NCI-H2081 (cell line): ENCODE measurements around the gene RIMBP2.
"Not testable (repeated sequence)": the region's sequence is repeated elsewhere in the genome, so short reads cannot be mapped to it uniquely, and the experiment has no call there.

Experiments used
- DNase-seq, 2 experiments: peaks; one replicate each; lab custom pipeline; 2025; lab: John Stamatoyannopoulos, UW

The RIMBP2 gene

DNA sequence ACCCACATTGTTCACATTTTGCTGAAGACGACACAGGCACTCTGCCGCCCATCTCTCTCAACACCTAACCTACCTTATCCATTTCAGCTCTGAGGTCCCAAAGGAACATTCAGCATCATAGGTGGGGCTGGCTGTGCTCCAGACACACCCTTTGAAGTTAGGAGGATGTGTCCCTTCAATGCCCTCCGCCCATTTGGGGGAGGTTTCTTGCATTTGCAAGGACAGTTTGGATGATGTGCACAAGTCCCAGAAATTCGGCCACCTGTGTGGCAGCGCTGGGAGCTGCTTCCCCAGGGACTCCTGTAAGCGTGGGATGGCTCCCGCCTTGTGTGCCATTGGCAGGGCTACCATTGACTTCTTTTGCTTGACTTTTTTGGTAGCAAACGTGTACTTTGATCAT, 113.8 kb downstream of the RIMBP2 start:
- no peak for DNase-seq

DNA sequence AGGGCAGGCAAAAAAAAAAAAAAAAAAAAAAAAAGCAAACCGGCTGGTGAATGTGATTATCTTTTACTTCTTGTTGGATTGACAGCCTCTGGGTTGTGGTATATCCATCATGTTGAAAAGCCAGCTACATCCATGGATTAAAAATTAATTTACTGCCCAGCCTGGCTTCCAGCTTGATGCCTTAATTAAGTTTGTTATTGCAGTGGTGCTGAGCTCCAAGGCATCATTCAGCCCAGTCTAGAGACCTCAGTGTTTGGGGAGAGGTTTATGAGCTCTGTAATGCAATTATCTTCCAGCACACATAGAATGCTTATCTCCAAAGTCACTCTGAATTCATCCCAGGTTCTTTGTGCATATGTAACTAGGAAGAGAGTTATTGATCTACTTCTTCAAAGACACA, 114.8 kb downstream of the RIMBP2 start:
- no peak for DNase-seq

DNA sequence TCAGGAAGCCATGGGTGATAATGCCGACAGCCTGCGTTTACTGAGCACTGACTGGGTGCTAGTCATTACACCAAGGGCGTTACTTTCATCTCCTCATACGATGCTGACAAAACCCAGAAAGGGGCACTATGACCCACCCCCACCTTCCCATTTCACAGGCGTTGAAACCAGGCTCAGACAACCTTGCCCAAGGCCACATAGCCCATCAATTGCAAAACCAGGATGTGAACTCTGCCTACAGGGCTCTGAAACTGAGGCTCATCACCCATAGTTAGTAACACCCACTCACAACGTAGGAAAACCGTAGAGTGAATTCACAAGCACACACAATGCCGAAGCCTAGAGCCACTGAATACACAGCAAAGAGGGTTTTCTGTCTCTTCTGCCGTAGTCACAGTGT, 119.9 kb downstream of the RIMBP2 start:
- no peak for DNase-seq

DNA sequence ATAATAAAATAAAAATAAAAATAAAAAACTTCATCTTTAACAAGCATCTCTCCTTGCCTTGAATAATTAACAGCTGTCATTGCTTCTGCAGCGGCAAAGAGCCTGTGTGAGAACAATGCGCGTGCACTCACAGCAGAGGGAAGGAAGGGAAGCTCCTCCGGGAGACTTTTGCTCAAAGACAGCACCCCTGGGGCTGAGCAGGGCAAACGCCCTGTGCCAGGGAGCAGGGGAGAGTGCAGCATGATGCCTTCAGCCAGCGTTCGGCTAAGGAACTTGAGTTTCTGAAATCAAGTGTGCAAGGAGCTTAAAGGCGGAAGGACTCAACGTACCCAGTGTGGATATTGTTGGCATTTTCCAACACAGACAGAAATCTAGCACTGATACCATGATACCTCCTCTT, 120.5 kb downstream of the RIMBP2 start:
- no peak for DNase-seq

GRCh38 chr12:130593056-130593455, 123.0 kb downstream of the RIMBP2 start:
- no peak for DNase-seq

DNA sequence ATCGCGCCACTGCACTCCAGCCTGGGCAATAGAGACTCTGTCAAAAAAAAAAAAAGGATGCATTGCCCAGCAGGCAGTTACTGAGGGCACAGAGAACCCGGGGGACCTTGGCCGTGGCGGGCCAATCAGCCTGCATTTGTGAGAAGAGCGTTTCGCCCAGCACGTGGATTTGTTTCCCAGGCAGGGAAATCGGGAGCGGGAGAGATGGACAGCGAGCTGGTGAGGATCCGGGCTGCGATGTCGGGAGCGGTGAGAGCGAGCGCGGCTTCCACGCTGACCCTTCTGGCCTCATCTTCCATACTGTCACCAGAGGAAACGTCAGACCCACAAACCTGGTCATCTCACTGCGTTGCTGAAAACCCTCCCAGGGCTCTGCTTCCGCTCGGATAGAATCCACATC, 123.5 kb downstream of the RIMBP2 start:
- no peak for DNase-seq

DNA sequence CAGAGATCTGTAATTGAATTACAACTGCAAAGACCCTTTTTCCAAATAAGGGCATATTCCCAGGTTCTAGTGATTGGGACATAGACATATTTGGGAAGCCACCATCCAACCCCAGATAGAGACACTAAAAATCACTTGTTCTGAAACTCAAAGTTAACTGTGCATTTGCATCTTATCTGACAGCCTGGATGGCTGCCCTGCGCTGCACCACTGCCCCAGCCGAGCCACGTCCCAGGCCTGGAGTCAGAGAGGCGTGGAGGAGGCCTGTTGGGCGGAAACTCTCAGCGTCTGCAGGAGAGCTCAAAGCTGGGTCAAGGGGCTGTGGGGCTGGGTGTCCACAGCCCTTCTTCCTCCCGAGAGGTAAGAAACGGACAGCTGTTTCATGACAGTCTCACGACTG, 124.4 kb downstream of the RIMBP2 start:
- DNase-seq, result no peak

- no peak for DNase-seq
Measured at GRCh38 chr12:130590685-130591084, 125.4 kb downstream of the RIMBP2 start.

GRCh38 chr12:130589540-130590317, 126.4 kb downstream of the RIMBP2 start:
- DNase-seq, result no peak

DNA sequence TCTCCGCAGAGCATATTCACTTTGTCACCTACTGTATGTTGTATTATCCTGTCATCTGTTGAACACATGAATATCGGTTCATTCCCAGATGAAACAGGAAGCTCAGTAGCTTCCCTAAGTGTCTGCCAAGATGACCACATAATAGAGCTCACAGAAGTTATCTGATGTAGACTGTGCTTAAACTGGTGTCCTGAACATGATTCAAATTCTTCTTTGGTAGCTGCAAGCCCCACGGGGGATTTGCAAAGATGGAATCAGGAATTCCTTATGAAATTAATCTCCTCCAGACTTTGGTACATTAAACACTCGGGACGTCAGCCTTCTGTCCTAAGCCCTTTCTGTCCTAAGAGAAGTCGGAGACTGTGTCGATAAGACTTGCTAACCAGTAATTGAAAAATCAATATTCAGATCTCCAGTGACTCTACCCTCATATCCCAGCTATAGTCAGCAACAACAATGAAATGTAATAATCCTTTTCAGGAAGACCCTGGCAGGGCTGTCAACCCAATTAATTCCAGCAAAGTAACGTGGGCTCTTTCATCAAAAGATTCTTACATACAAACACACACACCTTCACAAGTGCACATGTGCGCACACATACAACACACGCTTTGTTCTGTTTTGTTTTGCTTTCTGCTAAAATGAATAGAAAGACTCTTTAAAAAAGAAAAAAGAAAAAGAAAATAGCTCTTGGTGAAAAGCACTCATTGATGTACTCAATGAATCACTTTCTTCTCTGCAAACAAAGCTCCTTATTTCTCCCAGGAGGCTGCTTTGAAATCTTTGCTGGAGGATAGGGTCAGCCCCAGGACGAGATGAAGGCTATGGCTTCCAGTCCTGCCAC, 127.2 kb downstream of the RIMBP2 start:
- DNase-seq, result no peak

DNA sequence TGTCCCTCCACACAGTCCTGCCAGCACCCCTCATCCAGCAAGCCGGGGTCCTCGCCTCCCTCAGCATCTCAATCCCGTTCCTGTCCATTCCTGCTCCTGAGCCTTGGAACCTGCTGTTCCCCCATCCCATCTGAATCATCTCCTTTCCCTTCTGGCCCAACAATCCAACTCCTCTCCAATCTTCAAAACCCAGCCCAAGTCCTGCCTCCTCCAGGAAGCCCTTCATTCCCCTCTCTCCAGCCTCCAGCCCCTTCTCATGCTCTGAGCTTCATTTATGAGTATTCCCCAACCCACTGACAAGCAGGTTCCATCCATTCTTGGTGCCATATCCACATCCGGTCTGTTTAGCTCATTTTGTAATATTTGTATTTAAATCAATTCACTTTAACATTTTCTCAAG, 128.1 kb downstream of the RIMBP2 start:
- no peak for DNase-seq

GRCh38 chr12:130584475-130584874, 131.6 kb downstream of the RIMBP2 start:
- not testable (repeated sequence) for DNase-seq

GRCh38 chr12:130583800-130584199, 132.3 kb downstream of the RIMBP2 start:
- DNase-seq, result no peak

- DNase-seq, result no peak
Measured at GRCh38 chr12:130583317-130583716, 132.8 kb downstream of the RIMBP2 start.

DNA sequence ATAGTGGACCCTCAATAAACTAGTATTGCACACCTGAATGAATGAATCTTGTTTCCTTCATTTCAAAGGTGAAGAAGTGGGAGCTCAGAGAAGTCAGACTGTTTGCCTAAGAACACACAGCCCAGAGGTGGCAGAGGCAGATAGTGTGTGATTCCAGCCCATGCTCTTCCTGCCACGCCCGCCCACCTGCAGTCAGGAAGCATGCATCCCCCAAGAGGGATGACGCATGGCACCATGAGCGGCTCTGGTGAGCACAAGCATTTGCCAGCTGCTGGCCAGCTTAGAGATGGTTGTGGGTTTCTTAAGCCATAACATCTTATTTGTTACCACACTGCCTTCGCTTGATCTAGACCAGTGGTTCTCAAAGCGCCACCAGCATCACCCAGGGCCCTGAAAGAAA, 133.8 kb downstream of the RIMBP2 start:
- DNase-seq, result no peak

- DNase-seq, result no peak
Measured at GRCh38 chr12:130581782-130582181, 134.3 kb downstream of the RIMBP2 start.

GRCh38 chr12:130579231-130579630, 136.9 kb downstream of the RIMBP2 start:
- DNase-seq, result no peak

GRCh38 chr12:130577351-130577750, 138.7 kb downstream of the RIMBP2 start:
- DNase-seq, result no peak

DNA sequence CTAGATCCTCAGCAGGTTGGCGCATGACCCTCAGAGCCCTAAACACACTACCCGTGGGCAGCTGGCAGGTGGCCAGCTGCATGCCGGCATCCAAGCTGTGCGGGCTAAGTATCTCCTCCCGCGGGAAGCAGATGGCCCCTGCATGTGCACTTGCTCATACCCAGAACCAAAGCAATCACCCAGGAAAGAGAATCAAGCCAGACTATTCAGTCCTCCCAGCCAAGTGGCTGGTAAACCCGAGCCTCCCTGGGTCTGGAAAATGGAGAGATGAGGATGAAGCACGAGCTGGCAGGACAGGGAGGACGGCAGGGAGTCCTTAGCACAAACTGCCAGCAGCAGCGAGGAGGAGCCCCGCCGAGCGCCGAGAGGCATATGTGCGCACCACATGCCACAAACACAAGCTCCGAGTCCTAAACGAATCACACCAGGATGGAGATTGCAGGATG, 139.7 kb downstream of the RIMBP2 start:
- DNase-seq, result peak in 1 of 2 experiments; percentile 51

GRCh38 chr12:130574402-130574801, 141.7 kb downstream of the RIMBP2 start:
- DNase-seq, result no peak

GRCh38 chr12:130573766-130574165, 142.3 kb downstream of the RIMBP2 start:
- no peak for DNase-seq

- DNase-seq, result no peak
Measured at GRCh38 chr12:130573235-130573634, 142.9 kb downstream of the RIMBP2 start.

- DNase-seq, result no peak
Measured at GRCh38 chr12:130572553-130572952, 143.5 kb downstream of the RIMBP2 start.
